Forelimb muscle (tissue), 1 donor: ENCODE results near the gene SLC8A1. TPM values are rescaled to one million over a fixed set of nuclear protein-coding genes. Genes with fewer than 3 reads are reported as not detected.

Experiments used
- DNase-seq: peaks from one replicate; pipeline ENCODE4 v3.0.0-alpha.2; 2013; ENCODE audit warnings: low read depth
- polyA plus RNA-seq: library from polyadenylated mRNA; unstranded; fragments of 120-200 nt; gene quantifications from one replicate; pipeline ENCODE4 v1.2.1, GENCODE V29; 2013; ENCODE audit not compliant: insufficient read length

SLC8A1 gene
- polyA plus RNA-seq, 1 donor = 6.5 TPM

- no peak for DNase-seq
Observed at GRCh38 chr2:40048506-40048905, 403.4 kb downstream of the SLC8A1 start.

DNA sequence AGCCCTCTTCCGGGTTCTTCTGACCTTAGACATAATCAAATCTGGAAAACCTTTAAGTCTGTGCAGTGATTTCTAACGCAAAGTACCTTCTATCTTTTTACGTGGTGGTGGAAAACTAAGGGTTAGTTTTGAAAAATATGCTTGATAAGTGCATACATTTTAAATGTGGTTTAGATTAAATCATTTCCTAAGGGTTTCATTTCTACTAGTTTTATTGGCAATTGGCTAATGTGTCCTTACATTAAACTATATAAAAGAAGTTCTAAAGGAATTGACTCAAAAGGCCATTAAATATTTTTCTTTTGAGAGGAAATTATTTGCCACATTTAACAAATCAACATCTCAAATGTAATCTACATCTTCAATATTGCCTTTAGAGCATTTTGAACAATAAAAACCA, 404.5 kb downstream of the SLC8A1 start:
- DNase-seq = no peak
